Ramos (cell line): ENCODE measurements around the gene NAB2.
"Not testable (repeated sequence)": the region's sequence is repeated elsewhere in the genome, so short reads cannot be mapped to it uniquely, and the experiment has no call there.

Source experiments
- in situ Hi-C: fragments of 300-500 bp; cut with MboI; formaldehyde crosslinking; loops from one replicate; pipeline ENCODE4 v1.14.3; 2022; ENCODE audit warnings: low sequenced_read_pairs; ENCODE audit not compliant: unreplicated experiment

NAB2 gene

GRCh38 chr12:57066245-57066644, 22.7 kb upstream of the NAB2 start:
- in situ Hi-C loops, result no loop called here

- in situ Hi-C loops, result no loop called here
These were observed 19.4 kb upstream of the NAB2 start for GRCh38 chr12:57069523-57069922.

- in situ Hi-C loops, result no loop called here
These were observed 16.3 kb upstream of the NAB2 start for GRCh38 chr12:57072661-57073060.

- in situ Hi-C loops, result not testable (repeated sequence)
These were observed 15.1 kb upstream of the NAB2 start for GRCh38 chr12:57073566-57074450.

GRCh38 chr12:57078519-57079404, 10.2 kb upstream of the NAB2 start, which contains the start of gene NEMP1:
Gene NEMP1, minus strand, starts transcription at chr12:57078791. Its CDS starts 46 bp downstream, at chr12:57078745.
- in situ Hi-C loops, result no loop called here

GRCh38 chr12:57079821-57080220, 9.1 kb upstream of the NAB2 start:
- in situ Hi-C loops, result no loop called here

GRCh38 chr12:57080855-57081254, 8.1 kb upstream of the NAB2 start:
- in situ Hi-C loops, result no loop called here

- in situ Hi-C loops, result no loop called here
These were observed 2.9 kb upstream of the NAB2 start for GRCh38 chr12:57085999-57086492.

GRCh38 chr12:57086493-57087009, 2.4 kb upstream of the NAB2 start:
- in situ Hi-C loops, result no loop called here

- in situ Hi-C loops, result no loop called here
These were observed 1.8 kb upstream of the NAB2 start for GRCh38 chr12:57087010-57087690.

- in situ Hi-C loops, result no loop called here
These were observed 1.1 kb upstream of the NAB2 start for GRCh38 chr12:57087691-57088353.

GRCh38 chr12:57089271-57090245, 644 bp downstream of the NAB2 start:
- in situ Hi-C loops, result no loop called here

- in situ Hi-C loops, result no loop called here
These were observed 1.6 kb downstream of the NAB2 start for GRCh38 chr12:57090490-57090889.

- in situ Hi-C loops, result no loop called here
These were observed 2.2 kb downstream of the NAB2 start for GRCh38 chr12:57090924-57091637.

- in situ Hi-C loops, result no loop called here
These were observed 3.0 kb downstream of the NAB2 start for GRCh38 chr12:57091638-57092528.

GRCh38 chr12:57092529-57092862, 3.6 kb downstream of the NAB2 start:
- in situ Hi-C loops, result no loop called here

GRCh38 chr12:57092876-57093414, 4.0 kb downstream of the NAB2 start:
- in situ Hi-C loops, result no loop called here
